Measurements from ENCODE around the gene GPN1. TPM values are rescaled to one million over a fixed set of nuclear protein-coding genes. Genes with fewer than 3 reads are reported as not detected.
"Not testable (repeated sequence)": the region's sequence is repeated elsewhere in the genome, so short reads cannot be mapped to it uniquely, and the experiment has no call there.

Gene GPN1
- polyA plus RNA-seq, 1 donor, result 41.5 TPM

- H3K9me3 ChIP-seq (ENCODE audit: control insufficient read depth, low read depth, low read length), result peaks cover 38% of the 10 kb centered on the region
- no peaks in the 10 kb centered on the region for H3K36me3 ChIP-seq (ENCODE audit: control insufficient read depth, insufficient read depth, low read length)
- no peaks in the 10 kb centered on the region for H3K4me1 ChIP-seq (ENCODE audit: control insufficient read depth, insufficient read depth, low read length)
- no CpG with 5 or more reads among the region's 3 CpGs for WGBS (ENCODE audit: insufficient coverage, low lambda C conversion rate)
- no peak for DNase-seq
- H3K27me3 ChIP-seq (ENCODE audit: control insufficient read depth, insufficient read depth, low read length), result no peaks in the 10 kb centered on the region
- no peak overlapping the region for H3K4me3 ChIP-seq (ENCODE audit: low read length)
- no peak overlapping the region for H3K27ac ChIP-seq (ENCODE audit: low read length)
Measured at GRCh38 chr2:27591745-27592144, 37.1 kb upstream of the GPN1 start.

DNA sequence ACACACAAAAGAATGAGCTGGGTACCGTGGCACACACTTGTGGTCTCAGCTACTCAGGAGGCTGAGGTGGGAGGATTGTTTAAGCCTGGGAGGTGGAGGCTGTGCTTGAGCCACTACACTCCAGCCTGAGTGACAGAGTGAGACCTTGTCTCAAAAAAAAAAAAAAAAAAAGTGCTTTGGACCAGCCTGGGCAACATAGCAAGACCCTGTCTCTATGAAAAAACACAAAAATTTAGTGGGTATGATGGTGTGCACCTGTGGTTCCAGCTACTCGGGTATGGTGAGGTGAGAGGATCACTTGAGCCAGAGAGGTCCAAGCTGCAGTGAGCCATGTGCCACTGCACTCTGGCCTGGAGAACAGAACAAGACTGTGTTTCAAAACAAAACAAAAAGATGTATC lies 35.6 kb upstream of the GPN1 start:
- peaks cover 38% of the 10 kb centered on the region for H3K9me3 ChIP-seq (ENCODE audit: control insufficient read depth, low read depth, low read length)
- DNase-seq, result no peak
- no peak overlapping the region for H3K4me3 ChIP-seq (ENCODE audit: low read length)
- WGBS (ENCODE audit: insufficient coverage, low lambda C conversion rate), result no CpG with 5 or more reads among the region's 2 CpGs
- no peaks in the 10 kb centered on the region for H3K4me1 ChIP-seq (ENCODE audit: control insufficient read depth, insufficient read depth, low read length)
- H3K27me3 ChIP-seq (ENCODE audit: control insufficient read depth, insufficient read depth, low read length), result no peaks in the 10 kb centered on the region
- no peak overlapping the region for H3K27ac ChIP-seq (ENCODE audit: low read length)
- H3K36me3 ChIP-seq (ENCODE audit: control insufficient read depth, insufficient read depth, low read length), result peaks cover 2% of the 10 kb centered on the region

- not testable (repeated sequence) for DNase-seq; H3K4me1 ChIP-seq (ENCODE audit: control insufficient read depth, insufficient read depth, low read length); H3K27me3 ChIP-seq (ENCODE audit: control insufficient read depth, insufficient read depth, low read length); H3K27ac ChIP-seq (ENCODE audit: low read length); H3K4me3 ChIP-seq (ENCODE audit: low read length); H3K36me3 ChIP-seq (ENCODE audit: control insufficient read depth, insufficient read depth, low read length)
- WGBS (ENCODE audit: insufficient coverage, low lambda C conversion rate), result no CpG with 5 or more reads among the region's 45 CpGs
- H3K9me3 ChIP-seq (ENCODE audit: control insufficient read depth, low read depth, low read length), result peaks cover 38% of the 10 kb centered on the region
Measured at GRCh38 chr2:27594020-27594703, 34.7 kb upstream of the GPN1 start.

DNA sequence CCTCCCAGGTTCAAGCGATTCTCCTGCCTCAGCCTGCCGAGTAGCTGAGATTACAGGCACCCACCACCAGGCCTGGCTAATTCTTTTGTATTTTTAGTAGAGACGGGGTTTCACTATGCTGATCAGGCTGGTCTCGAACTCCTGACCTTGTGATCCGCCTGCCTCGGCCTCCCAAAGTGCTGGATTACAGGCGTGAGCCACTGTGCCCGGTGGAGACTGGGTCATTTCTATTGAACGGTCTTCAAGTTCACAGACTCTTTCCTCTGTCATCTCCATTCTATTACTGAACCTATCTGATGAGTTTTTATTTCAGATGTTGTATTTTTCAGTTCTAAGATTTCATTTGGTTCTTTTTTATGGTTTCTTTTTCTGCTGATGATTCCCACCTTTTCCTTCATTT lies 33.4 kb upstream of the GPN1 start:
- not testable (repeated sequence) for H3K4me3 ChIP-seq (ENCODE audit: low read length); DNase-seq; H3K27ac ChIP-seq (ENCODE audit: low read length); H3K4me1 ChIP-seq (ENCODE audit: control insufficient read depth, insufficient read depth, low read length); H3K27me3 ChIP-seq (ENCODE audit: control insufficient read depth, insufficient read depth, low read length)
- Histone ChIP-seq H3K36me3 (ENCODE audit: control insufficient read depth, insufficient read depth, low read length) (peaks cover 20% of the 10 kb centered on the region), H3K9me3 (ENCODE audit: control insufficient read depth, low read depth, low read length) (peaks cover 34% of the 10 kb centered on the region)
- WGBS (ENCODE audit: insufficient coverage, low lambda C conversion rate), result 85% methylated on average over 3 of the region's 9 CpGs

DNA sequence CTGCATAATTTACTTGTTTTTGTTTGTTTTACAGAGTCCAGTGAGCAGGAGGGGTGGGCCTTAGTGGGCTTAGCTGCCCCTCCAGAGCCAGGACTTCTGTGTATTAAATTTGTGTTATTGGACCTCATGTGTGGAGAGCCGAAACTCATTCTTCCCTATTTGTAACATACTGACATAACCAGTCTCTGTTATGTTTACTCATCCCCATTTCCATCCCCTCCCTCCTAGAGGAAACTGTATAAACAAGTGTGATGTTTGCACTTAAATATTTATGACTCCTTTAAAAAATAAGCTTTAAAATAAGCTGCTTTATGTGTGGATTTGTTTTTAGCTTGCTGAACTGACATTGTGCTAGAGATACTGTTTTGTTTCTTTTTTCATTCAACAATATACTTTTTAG lies 32.2 kb upstream of the GPN1 start:
- H3K4me1 ChIP-seq (ENCODE audit: control insufficient read depth, insufficient read depth, low read length), result no peaks in the 10 kb centered on the region
- H3K27ac ChIP-seq (ENCODE audit: low read length), result no peak overlapping the region
- no peak overlapping the region for H3K4me3 ChIP-seq (ENCODE audit: low read length)
- peaks cover 28% of the 10 kb centered on the region for H3K36me3 ChIP-seq (ENCODE audit: control insufficient read depth, insufficient read depth, low read length)
- H3K27me3 ChIP-seq (ENCODE audit: control insufficient read depth, insufficient read depth, low read length), result no peaks in the 10 kb centered on the region
- DNase-seq, result no peak
- WGBS (ENCODE audit: insufficient coverage, low lambda C conversion rate), result no CpG with 5 or more reads among the region's 1 CpG
- peaks cover 30% of the 10 kb centered on the region for H3K9me3 ChIP-seq (ENCODE audit: control insufficient read depth, low read depth, low read length)

GRCh38 chr2:27606611-27607010 lies 22.2 kb upstream of the GPN1 start:
- WGBS (ENCODE audit: insufficient coverage, low lambda C conversion rate), result 100% methylated on average over 1 of the region's 2 CpGs
- H3K4me1 ChIP-seq (ENCODE audit: control insufficient read depth, insufficient read depth, low read length), result no peaks in the 10 kb centered on the region
- no peak overlapping the region for H3K27ac ChIP-seq (ENCODE audit: low read length)
- H3K36me3 ChIP-seq (ENCODE audit: control insufficient read depth, insufficient read depth, low read length), result peaks cover 58% of the 10 kb centered on the region
- no peak for DNase-seq
- H3K9me3 ChIP-seq (ENCODE audit: control insufficient read depth, low read depth, low read length), result no peaks in the 10 kb centered on the region
- H3K4me3 ChIP-seq (ENCODE audit: low read length), result no peak overlapping the region
- no peaks in the 10 kb centered on the region for H3K27me3 ChIP-seq (ENCODE audit: control insufficient read depth, insufficient read depth, low read length)

GRCh38 chr2:27613985-27614384 lies 14.9 kb upstream of the GPN1 start:
- Histone ChIP-seq H3K4me1 (ENCODE audit: control insufficient read depth, insufficient read depth, low read length) (no peaks in the 10 kb centered on the region), H3K4me3 (ENCODE audit: low read length) (no peak overlapping the region), H3K9me3 (ENCODE audit: control insufficient read depth, low read depth, low read length) (no peaks in the 10 kb centered on the region), H3K27me3 (ENCODE audit: control insufficient read depth, insufficient read depth, low read length) (no peaks in the 10 kb centered on the region), H3K36me3 (ENCODE audit: control insufficient read depth, insufficient read depth, low read length) (peaks cover 52% of the 10 kb centered on the region), H3K27ac (ENCODE audit: low read length) (no peak overlapping the region)
- WGBS (ENCODE audit: insufficient coverage, low lambda C conversion rate), result no CpG with 5 or more reads among the region's 2 CpGs
- no peak for DNase-seq

DNA sequence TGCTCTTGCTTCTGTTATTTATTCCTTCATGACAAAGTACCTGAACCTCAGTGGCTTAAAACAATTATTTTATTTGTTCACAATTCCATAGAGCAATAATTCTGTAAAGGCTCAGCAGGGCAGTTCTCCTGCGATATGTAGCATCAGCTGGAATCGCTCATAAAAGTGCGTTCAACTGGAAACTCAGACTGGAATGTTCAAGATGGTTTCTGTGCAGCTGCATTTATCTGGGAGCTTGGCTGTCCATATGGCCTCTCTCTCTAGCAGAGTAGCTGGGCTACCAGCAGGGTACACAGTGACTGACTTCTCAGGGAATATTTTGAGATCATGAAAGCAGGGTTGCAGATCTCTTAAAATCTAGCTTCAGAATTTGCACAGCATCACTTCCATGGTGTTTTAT lies 13.5 kb upstream of the GPN1 start:
- DNase-seq, result no peak
- no peak overlapping the region for H3K4me3 ChIP-seq (ENCODE audit: low read length)
- no CpG with 5 or more reads among the region's 3 CpGs for WGBS (ENCODE audit: insufficient coverage, low lambda C conversion rate)
- H3K36me3 ChIP-seq (ENCODE audit: control insufficient read depth, insufficient read depth, low read length), result peaks cover 50% of the 10 kb centered on the region
- no peaks in the 10 kb centered on the region for H3K9me3 ChIP-seq (ENCODE audit: control insufficient read depth, low read depth, low read length)
- H3K27ac ChIP-seq (ENCODE audit: low read length), result no peak overlapping the region
- no peaks in the 10 kb centered on the region for H3K4me1 ChIP-seq (ENCODE audit: control insufficient read depth, insufficient read depth, low read length)
- no peaks in the 10 kb centered on the region for H3K27me3 ChIP-seq (ENCODE audit: control insufficient read depth, insufficient read depth, low read length)

DNA sequence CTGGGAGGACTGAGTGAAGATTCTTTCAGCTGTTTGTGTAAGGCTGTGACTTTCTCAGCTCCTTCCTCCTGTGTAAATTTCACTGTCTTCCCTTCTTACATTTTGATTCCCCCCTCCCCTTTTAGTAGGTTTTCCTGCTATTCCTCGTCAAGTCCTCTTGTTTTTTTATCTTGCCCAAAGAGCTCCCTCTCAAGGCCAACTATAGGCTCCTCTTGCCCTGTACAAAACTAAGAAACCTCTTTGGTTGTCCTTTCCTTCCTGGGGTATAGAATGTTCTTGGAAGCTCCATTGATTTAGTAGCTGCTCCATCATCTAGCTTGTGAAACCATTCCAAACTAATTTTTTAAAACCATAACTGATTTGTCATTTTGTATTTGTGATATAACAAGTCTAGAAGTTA lies 7.3 kb upstream of the GPN1 start:
- no peaks in the 10 kb centered on the region for H3K9me3 ChIP-seq (ENCODE audit: control insufficient read depth, low read depth, low read length)
- no peak overlapping the region for H3K4me3 ChIP-seq (ENCODE audit: low read length)
- no peak overlapping the region for H3K27ac ChIP-seq (ENCODE audit: low read length)
- H3K27me3 ChIP-seq (ENCODE audit: control insufficient read depth, insufficient read depth, low read length), result no peaks in the 10 kb centered on the region
- DNase-seq, result no peak
- peaks cover 47% of the 10 kb centered on the region for H3K36me3 ChIP-seq (ENCODE audit: control insufficient read depth, insufficient read depth, low read length)
- H3K4me1 ChIP-seq (ENCODE audit: control insufficient read depth, insufficient read depth, low read length), result no peaks in the 10 kb centered on the region
- 100% methylated on average over 1 of the region's 1 CpG for WGBS (ENCODE audit: insufficient coverage, low lambda C conversion rate)

GRCh38 chr2:27622921-27623384 lies 5.9 kb upstream of the GPN1 start:
- Histone ChIP-seq H3K27me3 (ENCODE audit: control insufficient read depth, insufficient read depth, low read length) (no peaks in the 10 kb centered on the region), H3K27ac (ENCODE audit: low read length) (no peak overlapping the region), H3K36me3 (ENCODE audit: control insufficient read depth, insufficient read depth, low read length) (peaks cover 32% of the 10 kb centered on the region), H3K9me3 (ENCODE audit: control insufficient read depth, low read depth, low read length) (no peaks in the 10 kb centered on the region), H3K4me3 (ENCODE audit: low read length) (no peak overlapping the region), H3K4me1 (ENCODE audit: control insufficient read depth, insufficient read depth, low read length) (peaks cover 5% of the 10 kb centered on the region)
- WGBS (ENCODE audit: insufficient coverage, low lambda C conversion rate), result 80% methylated on average over 2 of the region's 3 CpGs
- no peak for DNase-seq

DNA sequence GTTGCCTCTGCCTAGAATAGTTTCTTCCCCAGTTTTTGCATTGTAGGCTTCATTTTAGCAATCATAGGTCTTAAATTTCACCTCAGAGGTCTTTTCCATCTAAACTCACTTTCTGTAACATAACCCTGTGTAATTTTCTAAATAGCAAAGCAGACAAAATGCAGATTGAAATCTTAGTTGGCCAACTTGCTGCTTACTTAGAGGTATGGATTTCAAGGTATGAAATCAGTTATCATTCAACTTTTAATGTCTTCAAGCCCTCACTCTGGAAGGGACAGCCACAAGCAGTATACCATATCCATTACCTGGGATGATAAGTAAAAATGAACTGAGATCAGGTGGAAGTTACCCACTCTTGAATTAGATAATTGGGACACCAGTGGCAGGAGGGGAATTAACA lies 3.9 kb upstream of the GPN1 start:
- H3K4me1 ChIP-seq (ENCODE audit: control insufficient read depth, insufficient read depth, low read length), result peaks cover 7% of the 10 kb centered on the region
- no peaks in the 10 kb centered on the region for H3K9me3 ChIP-seq (ENCODE audit: control insufficient read depth, low read depth, low read length)
- H3K27me3 ChIP-seq (ENCODE audit: control insufficient read depth, insufficient read depth, low read length), result no peaks in the 10 kb centered on the region
- H3K4me3 ChIP-seq (ENCODE audit: low read length), result no peak overlapping the region
- no peak for DNase-seq
- no peak overlapping the region for H3K27ac ChIP-seq (ENCODE audit: low read length)
- peaks cover 22% of the 10 kb centered on the region for H3K36me3 ChIP-seq (ENCODE audit: control insufficient read depth, insufficient read depth, low read length)
